GM23338 (cell line): ENCODE results near the gene ALG9. TPM values are rescaled to one million over a fixed set of nuclear protein-coding genes. Genes with fewer than 3 reads are reported as not detected.

Experiments used
- ATAC-seq: fragments of 200-7000 bp; cut with Tn5 transposase; 3 replicates; pipeline ENCODE4 v1.9.1; 2020
- DNase-seq: peaks from one replicate; pipeline ENCODE4 v3.0.0-alpha.2; 2015; ENCODE audit warnings: low spot score
- H2AFZ ChIP-seq: fragments of 200-600 bp; sonication (generic); 2 replicates; pipeline ENCODE4 v1.8.0; 2016; ENCODE audit warnings: antibody characterized with exemption, mild to moderate bottlenecking, moderate library complexity
- H3F3A ChIP-seq: fragments of 200-600 bp; sonication (generic); replicated peaks from 2 replicates; pipeline ENCODE4 v1.8.0; 2017; ENCODE audit warnings: antibody characterized with exemption, mixed run types, low read depth
- H3K27ac ChIP-seq: fragments of 200-600 bp; sonication (generic); 2 replicates; pipeline ENCODE4 v1.6.1; 2016; ENCODE audit warnings: low read depth
- H3K27me3 ChIP-seq: fragments of 200-600 bp; sonication (generic); 2 replicates; pipeline ENCODE4 v1.8.0; 2016; ENCODE audit warnings: mild to moderate bottlenecking, mixed run types, moderate library complexity; ENCODE audit not compliant: insufficient read depth
- H3K36me3 ChIP-seq: fragments of 200-600 bp; sonication (generic); 2 replicates; pipeline ENCODE4 v1.8.0; 2016; ENCODE audit warnings: mild to moderate bottlenecking; ENCODE audit not compliant: insufficient read depth
- H3K4me1 ChIP-seq: fragments of 200-600 bp; sonication (generic); 2 replicates; pipeline ENCODE4 v1.8.0; 2016; ENCODE audit warnings: mild to moderate bottlenecking, moderate library complexity; ENCODE audit not compliant: insufficient read depth
- H3K4me2 ChIP-seq: fragments of 200-600 bp; sonication (generic); 2 replicates; pipeline ENCODE4 v1.7.1; 2017; ENCODE audit warnings: mixed run types
- H3K4me3 ChIP-seq: fragments of 200-600 bp; sonication (generic); 2 replicates; pipeline ENCODE4 v1.6.1; 2016; ENCODE audit warnings: mixed run types
- H3K79me2 ChIP-seq: fragments of 200-600 bp; sonication (generic); replicated peaks from 2 replicates; pipeline ENCODE4 v1.8.0; 2017; ENCODE audit warnings: mild to moderate bottlenecking; ENCODE audit not compliant: insufficient read depth
- H3K9me2 ChIP-seq: fragments of 200-600 bp; sonication (generic); 2 replicates; pipeline ENCODE4 v1.8.0; 2017; ENCODE audit not compliant: insufficient read depth
- H4K20me1 ChIP-seq: fragments of 200-600 bp; sonication (generic); replicated peaks from 2 replicates; pipeline ENCODE4 v1.8.0; 2017; ENCODE audit warnings: mild to moderate bottlenecking; ENCODE audit not compliant: insufficient read depth
- H3K27ac Mint-ChIP-seq: 2 replicates; pipeline ENCODE4 v1.8.0; 2020; ENCODE audit warnings: inconsistent platforms, mild to moderate bottlenecking, moderate library complexity, mixed read lengths
- H3K27me3 Mint-ChIP-seq: 3 replicates; pipeline ENCODE4 v1.8.0; 2022; ENCODE audit warnings: low read depth, mild to moderate bottlenecking, moderate library complexity, mixed read lengths, inconsistent platforms; ENCODE audit not compliant: insufficient read depth, poor library complexity
- H3K36me3 Mint-ChIP-seq: 3 replicates; pipeline ENCODE4 v1.8.0; 2021; ENCODE audit warnings: low read depth, mild to moderate bottlenecking, inconsistent platforms, moderate library complexity, mixed read lengths
- H3K4me1 Mint-ChIP-seq: 3 replicates; pipeline ENCODE4 v1.8.0; 2020; ENCODE audit warnings: mild to moderate bottlenecking, inconsistent platforms, mixed read lengths
- H3K4me3 Mint-ChIP-seq: 3 replicates; pipeline ENCODE4 v1.8.0; 2021; ENCODE audit warnings: moderate library complexity, mild to moderate bottlenecking, inconsistent platforms, mixed read lengths
- H3K9me3 Mint-ChIP-seq: 3 replicates; pipeline ENCODE4 v1.8.0; 2020; ENCODE audit warnings: moderate library complexity, mild to moderate bottlenecking, inconsistent platforms, mixed read lengths
- CREB1 ChIP-seq: fragments of 250-450 bp; sonication (Bioruptor Pico); IDR thresholded peaks from 2 replicates; pipeline ENCODE4 v1.5.0; 2020; ENCODE audit warnings: low read depth, mild to moderate bottlenecking, moderate library complexity
- CTCF ChIP-seq, 2 experiments: fragments of 200-600 bp in 1 of 2; sonication (generic) in 1 of 2; conservative IDR thresholded peaks; 2 replicates each; pipeline versions ENCODE4 v1.5.1 to v1.6.1; 2016 to 2017; ENCODE audit warnings: antibody characterized with exemption in 2 of 2, low read depth in 2 of 2, mild to moderate bottlenecking in 2 of 2, moderate library complexity in 1 of 2
- EZH2 ChIP-seq: fragments of 200-600 bp; sonication (generic); IDR thresholded peaks from one replicate; pipeline ENCODE4 v1.8.0; 2017; ENCODE audit warnings: antibody characterized with exemption, mild to moderate bottlenecking, low read depth; ENCODE audit not compliant: unreplicated experiment
- EZH2phosphoT487 ChIP-seq: fragments of 200-600 bp; sonication (generic); IDR thresholded peaks from one replicate; pipeline ENCODE4 v1.8.1; 2018; ENCODE audit warnings: antibody characterized with exemption; ENCODE audit not compliant: unreplicated experiment
- JUNB ChIP-seq: IDR thresholded peaks from one replicate; pipeline ENCODE4 v1.6.1; 2016; ENCODE audit warnings: antibody characterized with exemption; ENCODE audit not compliant: unreplicated experiment
- NANOG ChIP-seq: IDR thresholded peaks from 2 replicates; pipeline ENCODE4 v1.6.1; 2016; ENCODE audit warnings: antibody characterized with exemption, borderline replicate concordance
- POLR2AphosphoS5 ChIP-seq: IDR thresholded peaks from 2 replicates; pipeline ENCODE4 v1.6.1; 2016; ENCODE audit warnings: antibody characterized with exemption, low read depth
- REST ChIP-seq: IDR thresholded peaks from one replicate; pipeline ENCODE4 v1.6.1; 2018; ENCODE audit warnings: antibody characterized with exemption; ENCODE audit not compliant: unreplicated experiment
- STAT1 ChIP-seq: IDR thresholded peaks from one replicate; pipeline ENCODE4 v1.6.1; 2016; ENCODE audit warnings: antibody characterized with exemption; ENCODE audit not compliant: unreplicated experiment
- ZNF114 ChIP-seq: fragments of 250-450 bp; sonication (Bioruptor Pico); IDR thresholded peaks from 2 replicates; pipeline ENCODE4 v1.5.0; 2020; ENCODE audit warnings: mild to moderate bottlenecking, moderate library complexity
- ZNF331 ChIP-seq: fragments of 250-450 bp; sonication (Bioruptor Pico); IDR thresholded peaks from 2 replicates; pipeline ENCODE4 v1.5.0; 2020; ENCODE audit warnings: low read depth, mild to moderate bottlenecking, moderate library complexity
- ZNF462 ChIP-seq: fragments of 250-450 bp; sonication (Bioruptor Pico); IDR thresholded peaks from 2 replicates; pipeline ENCODE4 v1.5.0; 2020; ENCODE audit warnings: mild to moderate bottlenecking, moderate library complexity
- polyA plus RNA-seq: library from polyadenylated mRNA; unstranded; fragments of >200 nt; fragmentation: Nextera tagmentation; extraction: Ambion mirVana; gene quantifications from 2 replicates; pipeline ENCODE4 v1.2.1, GENCODE V29; 2016
- total RNA-seq: library from RNA; depleted of rRNA; stranded (reverse); fragments of >200 nt; shearing (Covaris generic); gene quantifications from 2 replicates; pipeline ENCODE4 v1.2.3, GENCODE V29; 2014
- TF ChIP-seq, protein P1 (sequence below): IDR thresholded peaks from 2 replicates; pipeline ENCODE4 v1.6.1; 2016; ENCODE audit warnings: antibody characterized with exemption

ALG9 gene
- total and polyA plus RNA-seq, 2 experiments from 2014 or later: 25.4 to 31.1 TPM

DNA sequence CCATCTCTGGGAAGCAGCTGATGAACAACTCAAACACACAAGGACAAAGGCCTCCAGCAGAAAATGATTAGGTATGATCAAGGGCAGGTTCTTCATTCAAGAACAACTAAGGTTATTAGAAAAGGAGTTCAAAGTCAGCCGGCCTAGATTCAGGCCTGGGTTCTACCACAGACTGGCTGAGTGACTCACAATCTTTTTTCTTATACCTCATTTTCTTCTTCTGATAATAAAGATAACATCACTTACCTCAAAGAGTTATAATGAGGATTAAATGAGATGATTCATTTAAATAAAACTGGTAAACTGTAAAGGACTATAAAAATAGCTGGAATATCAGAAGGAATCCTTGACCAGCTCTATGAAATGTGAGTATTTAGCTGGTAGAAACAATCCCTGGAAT is 55.9 kb downstream of the ALG9 start:
- ATAC-seq (no peak), DNase-seq (no peak)
- peaks cover 8% of the 10 kb centered on the region for H3K4me1 Mint-ChIP-seq
- H3K36me3 Mint-ChIP-seq: no peaks in the 10 kb centered on the region
- Histone ChIP-seq H3K4me1 (no peaks in the 10 kb centered on the region), H3K4me3 (no peak overlapping the region), H3K27me3 (no peaks in the 10 kb centered on the region), H2AFZ (no peak overlapping the region), H3K79me2 (no peaks in the 10 kb centered on the region), H3K9me2 (no peaks in the 10 kb centered on the region), H3K36me3 (no peaks in the 10 kb centered on the region), H3K4me2 (no peak overlapping the region), H4K20me1 (no peaks in the 10 kb centered on the region), H3F3A (no peaks in the 10 kb centered on the region), H3K27ac (peak overlapping the region; percentile 40; the same call in 1 of the 2 replicates)
- H3K4me3 Mint-ChIP-seq: no peak overlapping the region
- TF ChIP-seq EZH2phosphoT487 (no peak), ZNF114 (no peak), REST (no peak), ZNF462 (CRISPR knock-in tag) (no peak), NANOG (no peak), ZNF331 (CRISPR knock-in tag) (no peak), JUNB (no peak), EZH2 (no peak), CTCF (conservative IDR thresholded peaks at IDR 0.05; ENCODE audit: low read depth in 2 of 2) (no peak), CREB1 (CRISPR knock-in tag) (no peak), STAT1 (no peak), POLR2AphosphoS5 (no peak)
- TF ChIP-seq, protein P1, sequence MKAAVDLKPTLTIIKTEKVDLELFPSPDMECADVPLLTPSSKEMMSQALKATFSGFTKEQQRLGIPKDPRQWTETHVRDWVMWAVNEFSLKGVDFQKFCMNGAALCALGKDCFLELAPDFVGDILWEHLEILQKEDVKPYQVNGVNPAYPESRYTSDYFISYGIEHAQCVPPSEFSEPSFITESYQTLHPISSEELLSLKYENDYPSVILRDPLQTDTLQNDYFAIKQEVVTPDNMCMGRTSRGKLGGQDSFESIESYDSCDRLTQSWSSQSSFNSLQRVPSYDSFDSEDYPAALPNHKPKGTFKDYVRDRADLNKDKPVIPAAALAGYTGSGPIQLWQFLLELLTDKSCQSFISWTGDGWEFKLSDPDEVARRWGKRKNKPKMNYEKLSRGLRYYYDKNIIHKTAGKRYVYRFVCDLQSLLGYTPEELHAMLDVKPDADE: no peak
- H3K27me3 Mint-ChIP-seq: peaks cover 5% of the 10 kb centered on the region
- H3K9me3 Mint-ChIP-seq: no peaks in the 10 kb centered on the region
- H3K27ac Mint-ChIP-seq: no peak overlapping the region
